ENCODE data around the gene FSIP1.

DNA sequence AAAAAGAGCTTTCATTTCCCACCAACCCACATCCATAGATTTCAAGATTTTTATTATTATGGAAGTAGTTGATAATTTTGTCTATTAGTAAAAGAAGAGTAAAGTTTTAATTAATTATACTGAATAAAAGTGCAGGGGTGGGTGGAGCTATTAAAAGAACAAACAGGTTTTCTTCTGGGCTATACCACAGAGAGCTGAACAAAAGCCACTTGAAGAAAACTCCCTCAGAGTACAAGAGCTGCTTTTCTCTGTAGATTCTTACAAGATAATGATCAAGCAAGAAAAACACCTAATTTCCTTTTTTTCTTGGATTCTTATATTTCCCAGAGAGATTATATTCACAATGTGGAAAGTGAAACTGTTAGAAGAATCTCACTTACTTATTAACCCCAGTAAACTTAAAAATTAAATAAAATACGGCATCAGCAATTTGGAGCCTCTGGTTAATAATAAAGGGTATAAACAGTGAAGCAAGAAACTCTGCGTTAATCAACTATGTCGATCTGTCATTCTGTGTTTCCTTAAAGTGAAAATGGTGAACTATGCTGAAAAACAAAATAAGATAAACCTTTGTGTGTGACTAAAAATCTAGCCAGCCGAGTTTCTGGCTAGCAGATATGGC, 116.9 kb downstream of the FSIP1 start:
- TF ChIP-seq SAFB2 (IDR thresholded peaks at IDR 0.05; ENCODE audit: borderline replicate concordance, low read depth, low read length, severe bottlenecking) (no peak), MAFG (tag; conservative IDR thresholded peaks at IDR 0.05) (peak; percentile 45; the same call in 1 of the 2 replicates), E2F3 (CRISPR knock-in tag; IDR thresholded peaks at IDR 0.05) (no peak)
- TF ChIP-seq, protein P1, sequence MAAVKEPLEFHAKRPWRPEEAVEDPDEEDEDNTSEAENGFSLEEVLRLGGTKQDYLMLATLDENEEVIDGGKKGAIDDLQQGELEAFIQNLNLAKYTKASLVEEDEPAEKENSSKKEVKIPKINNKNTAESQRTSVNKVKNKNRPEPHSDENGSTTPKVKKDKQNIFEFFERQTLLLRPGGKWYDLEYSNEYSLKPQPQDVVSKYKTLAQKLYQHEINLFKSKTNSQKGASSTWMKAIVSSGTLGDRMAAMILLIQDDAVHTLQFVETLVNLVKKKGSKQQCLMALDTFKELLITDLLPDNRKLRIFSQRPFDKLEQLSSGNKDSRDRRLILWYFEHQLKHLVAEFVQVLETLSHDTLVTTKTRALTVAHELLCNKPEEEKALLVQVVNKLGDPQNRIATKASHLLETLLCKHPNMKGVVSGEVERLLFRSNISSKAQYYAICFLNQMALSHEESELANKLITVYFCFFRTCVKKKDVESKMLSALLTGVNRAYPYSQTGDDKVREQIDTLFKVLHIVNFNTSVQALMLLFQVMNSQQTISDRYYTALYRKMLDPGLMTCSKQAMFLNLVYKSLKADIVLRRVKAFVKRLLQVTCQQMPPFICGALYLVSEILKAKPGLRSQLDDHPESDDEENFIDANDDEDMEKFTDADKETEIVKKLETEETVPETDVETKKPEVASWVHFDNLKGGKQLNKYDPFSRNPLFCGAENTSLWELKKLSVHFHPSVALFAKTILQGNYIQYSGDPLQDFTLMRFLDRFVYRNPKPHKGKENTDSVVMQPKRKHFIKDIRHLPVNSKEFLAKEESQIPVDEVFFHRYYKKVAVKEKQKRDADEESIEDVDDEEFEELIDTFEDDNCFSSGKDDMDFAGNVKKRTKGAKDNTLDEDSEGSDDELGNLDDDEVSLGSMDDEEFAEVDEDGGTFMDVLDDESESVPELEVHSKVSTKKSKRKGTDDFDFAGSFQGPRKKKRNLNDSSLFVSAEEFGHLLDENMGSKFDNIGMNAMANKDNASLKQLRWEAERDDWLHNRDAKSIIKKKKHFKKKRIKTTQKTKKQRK (IDR thresholded peaks at IDR 0.05; ENCODE audit: borderline replicate concordance, low read depth, low read length) = no peak
- TF ChIP-seq, protein P2, sequence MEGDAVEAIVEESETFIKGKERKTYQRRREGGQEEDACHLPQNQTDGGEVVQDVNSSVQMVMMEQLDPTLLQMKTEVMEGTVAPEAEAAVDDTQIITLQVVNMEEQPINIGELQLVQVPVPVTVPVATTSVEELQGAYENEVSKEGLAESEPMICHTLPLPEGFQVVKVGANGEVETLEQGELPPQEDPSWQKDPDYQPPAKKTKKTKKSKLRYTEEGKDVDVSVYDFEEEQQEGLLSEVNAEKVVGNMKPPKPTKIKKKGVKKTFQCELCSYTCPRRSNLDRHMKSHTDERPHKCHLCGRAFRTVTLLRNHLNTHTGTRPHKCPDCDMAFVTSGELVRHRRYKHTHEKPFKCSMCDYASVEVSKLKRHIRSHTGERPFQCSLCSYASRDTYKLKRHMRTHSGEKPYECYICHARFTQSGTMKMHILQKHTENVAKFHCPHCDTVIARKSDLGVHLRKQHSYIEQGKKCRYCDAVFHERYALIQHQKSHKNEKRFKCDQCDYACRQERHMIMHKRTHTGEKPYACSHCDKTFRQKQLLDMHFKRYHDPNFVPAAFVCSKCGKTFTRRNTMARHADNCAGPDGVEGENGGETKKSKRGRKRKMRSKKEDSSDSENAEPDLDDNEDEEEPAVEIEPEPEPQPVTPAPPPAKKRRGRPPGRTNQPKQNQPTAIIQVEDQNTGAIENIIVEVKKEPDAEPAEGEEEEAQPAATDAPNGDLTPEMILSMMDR (IDR thresholded peaks at IDR 0.05 in 2 of 3, conservative IDR thresholded peaks at IDR 0.05 in 1 of 3; ENCODE audit: insufficient read depth in 2 of 3, low read depth in 1 of 3, low read length in 3 of 3) = no peak

Data from K562 (cell line).